HG03571 (cell line): ENCODE data around the gene CHMP4B.
"Not testable (repeated sequence)": the region's sequence is repeated elsewhere in the genome, so short reads cannot be mapped to it uniquely, and the experiment has no call there.

Experiments used
- ATAC-seq: cut with Tn5 transposase; IDR thresholded peaks from one replicate; pipeline ENCODE4 v1.9.1; 2021; ENCODE audit not compliant: unreplicated experiment

Gene CHMP4B

DNA sequence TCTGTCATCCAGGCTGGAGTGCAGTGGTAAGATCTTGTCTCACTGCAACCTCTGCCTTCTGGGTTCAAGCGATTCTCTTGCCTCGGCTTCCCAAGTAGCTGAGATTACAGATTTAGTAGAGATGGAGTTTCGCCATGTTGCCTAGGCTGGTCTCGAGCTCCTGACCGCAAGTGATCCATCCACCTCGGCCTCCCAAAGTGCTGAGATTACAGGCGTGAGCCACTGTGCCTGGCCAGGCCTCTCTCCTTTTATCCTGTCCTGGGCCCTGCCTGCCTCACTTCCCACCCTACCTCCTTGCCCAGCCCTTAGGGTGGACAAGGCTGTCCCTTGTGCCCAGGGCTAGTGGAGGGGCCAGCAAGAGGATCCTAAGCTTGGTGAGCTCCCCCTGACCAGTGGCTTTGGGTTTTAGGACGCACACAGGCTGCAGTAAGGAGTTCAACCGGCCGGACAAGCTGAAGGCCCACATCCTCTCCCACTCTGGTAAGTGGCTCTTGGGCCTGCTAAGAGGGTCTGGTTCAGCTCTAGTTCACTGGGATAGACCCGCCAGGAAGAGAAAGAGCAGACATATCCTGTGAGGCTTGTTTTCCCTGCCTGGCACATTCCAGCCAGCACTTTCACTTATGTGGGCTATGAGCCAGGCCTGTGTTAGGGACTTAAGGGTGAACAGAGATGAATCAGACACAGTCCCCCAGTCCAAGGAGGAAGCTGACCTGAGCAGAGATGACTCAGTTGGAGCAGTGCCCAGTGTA is 21.9 kb upstream of the CHMP4B start:
- no peak for ATAC-seq

DNA sequence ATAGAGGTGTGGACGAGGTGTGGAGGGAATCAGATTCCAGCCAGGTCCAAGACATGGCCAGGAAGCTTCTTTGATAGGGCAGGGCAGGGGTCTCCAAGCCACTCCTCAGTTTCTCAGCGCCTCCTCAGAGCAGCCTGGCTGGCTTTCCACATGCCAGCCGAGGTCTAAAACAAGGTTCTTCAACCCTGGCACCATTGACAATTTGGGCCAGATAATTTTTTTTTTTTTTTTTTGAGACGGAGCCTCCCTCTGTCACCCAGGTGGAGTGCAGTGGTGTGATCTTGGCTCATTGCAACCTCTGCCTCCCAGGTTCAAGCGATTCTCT is 21.3 kb upstream of the CHMP4B start:
- no peak for ATAC-seq

DNA sequence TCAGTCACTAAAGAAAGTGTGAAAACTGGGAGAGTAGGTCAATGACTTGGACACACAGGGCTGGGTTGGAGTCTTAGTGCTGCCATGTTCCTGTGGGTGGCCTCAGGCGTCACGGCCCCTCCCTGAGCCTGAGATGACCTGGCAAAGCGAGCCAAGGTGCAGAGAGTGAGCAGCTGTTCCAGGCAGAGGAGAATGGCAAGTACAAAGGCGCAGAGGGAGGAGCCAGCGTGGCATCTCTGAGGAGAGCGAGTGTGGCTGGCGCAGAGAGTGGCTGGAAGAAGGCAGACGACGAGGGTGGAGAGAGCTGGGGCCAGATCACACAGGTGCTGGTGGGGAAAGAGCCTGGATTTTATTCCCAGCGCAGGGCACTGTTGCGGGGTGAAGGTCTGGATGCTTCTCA is 20.6 kb upstream of the CHMP4B start:
- no peak for ATAC-seq

DNA sequence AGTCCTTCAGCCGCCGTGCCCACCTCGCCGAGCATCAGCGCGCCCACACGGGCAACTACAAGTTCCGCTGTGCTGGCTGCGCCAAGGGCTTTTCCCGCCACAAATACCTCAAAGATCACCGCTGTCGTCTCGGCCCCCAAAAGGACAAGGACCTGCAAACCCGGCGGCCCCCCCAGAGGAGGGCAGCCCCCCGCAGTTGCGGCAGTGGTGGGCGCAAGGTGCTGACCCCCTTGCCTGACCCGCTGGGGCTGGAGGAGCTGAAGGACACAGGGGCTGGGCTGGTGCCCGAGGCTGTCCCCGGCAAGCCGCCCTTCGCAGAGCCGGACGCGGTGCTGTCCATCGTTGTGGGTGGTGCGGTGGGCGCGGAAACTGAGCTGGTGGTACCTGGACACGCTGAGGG is 20.1 kb upstream of the CHMP4B start:
- ATAC-seq, result no peak

GRCh38 chr20:33791540-33791939 is 19.6 kb upstream of the CHMP4B start:
- ATAC-seq, result no peak

DNA sequence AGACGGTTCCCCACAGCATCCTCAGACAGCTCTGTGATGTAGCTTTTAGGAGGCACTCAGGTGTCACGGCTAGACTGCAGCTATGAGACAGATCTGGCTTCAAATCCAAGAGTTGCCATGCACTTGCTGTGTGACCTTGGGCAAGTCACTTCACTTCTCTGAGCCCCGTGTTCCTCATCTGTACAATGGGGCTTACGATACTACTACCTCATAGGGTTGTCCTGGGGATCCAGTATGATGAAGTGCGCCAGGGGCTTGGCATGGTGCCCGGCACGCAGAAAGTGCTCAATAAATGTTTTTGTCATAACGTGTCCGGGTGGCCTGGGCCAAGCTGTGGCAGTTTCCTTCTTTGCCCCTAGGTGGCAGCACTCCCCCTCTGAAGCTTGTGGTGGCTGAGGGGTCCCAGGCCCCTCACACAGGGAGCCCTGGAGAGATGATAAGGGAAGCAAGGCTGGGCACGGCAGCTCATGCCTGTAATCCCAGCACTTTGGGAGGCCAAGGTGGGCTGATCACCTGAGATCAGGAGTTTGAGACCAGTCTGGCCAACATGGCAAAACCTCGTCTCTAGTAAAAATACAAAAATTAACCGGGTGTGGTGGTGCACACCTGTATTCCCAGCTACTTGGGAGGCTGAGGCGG is 19.1 kb upstream of the CHMP4B start:
- ATAC-seq, result no peak

DNA sequence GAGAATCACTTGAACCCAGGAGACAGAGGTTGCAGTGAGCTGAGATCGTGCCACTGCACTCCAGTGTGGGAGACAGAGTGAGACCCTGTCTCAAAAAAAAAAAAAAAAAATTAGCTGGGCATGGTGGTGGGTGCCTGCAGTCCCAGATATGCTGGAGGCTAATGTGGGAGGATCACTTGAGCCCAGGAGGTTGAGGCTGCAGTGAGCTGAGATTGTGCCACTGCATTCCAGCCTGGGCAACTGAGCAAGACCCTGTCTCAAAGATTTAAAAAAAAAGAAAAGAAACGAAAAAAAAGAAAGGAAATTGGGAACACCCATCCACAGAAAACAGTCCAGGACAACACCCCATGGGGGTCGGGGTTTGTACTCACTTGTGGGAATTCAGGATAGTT is 18.6 kb upstream of the CHMP4B start:
- not testable (repeated sequence) for ATAC-seq

DNA sequence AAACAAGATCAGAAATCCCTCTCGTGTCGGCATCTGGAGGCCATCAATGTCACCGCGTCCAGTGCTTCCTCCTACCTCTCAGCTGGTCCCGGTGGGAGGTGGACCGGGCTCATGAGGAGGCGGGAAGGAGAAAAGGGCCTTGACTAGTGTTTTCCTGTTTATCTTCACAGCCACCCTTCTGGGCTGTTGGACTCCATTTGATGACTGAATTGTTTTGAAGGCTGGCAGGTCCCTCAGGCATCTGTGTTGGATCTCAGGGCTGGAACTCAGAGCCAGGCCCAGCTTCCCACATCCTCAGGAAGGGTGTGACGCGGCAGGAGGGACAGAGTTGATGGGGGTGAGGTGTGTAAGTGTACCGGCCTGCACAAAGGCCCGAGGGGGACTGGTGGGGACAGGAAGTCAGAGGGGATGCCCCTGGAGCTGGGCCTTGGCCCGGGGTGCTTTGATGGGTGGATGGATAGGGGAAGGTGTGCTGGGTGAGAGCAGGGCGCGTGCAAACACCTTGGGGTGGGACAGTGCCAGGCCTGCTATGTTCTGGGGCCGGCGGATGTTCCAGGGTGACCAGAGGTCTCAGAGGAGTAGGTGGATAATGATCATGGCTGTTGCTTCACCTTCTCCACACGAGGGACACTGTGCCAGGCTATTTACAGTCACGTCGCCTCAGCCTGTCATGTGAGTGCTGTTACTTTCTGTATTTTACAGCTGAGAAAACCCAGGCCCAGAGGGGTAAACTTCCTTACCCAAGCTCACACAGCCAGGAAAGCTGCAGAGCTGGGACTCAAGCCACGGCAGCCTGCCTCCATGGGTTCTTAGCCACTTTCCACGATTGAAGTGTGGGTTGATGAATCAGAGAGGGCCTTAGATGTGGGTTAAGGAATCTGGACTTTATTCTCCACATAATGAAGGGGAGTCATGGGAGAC is 17.9 kb upstream of the CHMP4B start:
- ATAC-seq, result no peak

DNA sequence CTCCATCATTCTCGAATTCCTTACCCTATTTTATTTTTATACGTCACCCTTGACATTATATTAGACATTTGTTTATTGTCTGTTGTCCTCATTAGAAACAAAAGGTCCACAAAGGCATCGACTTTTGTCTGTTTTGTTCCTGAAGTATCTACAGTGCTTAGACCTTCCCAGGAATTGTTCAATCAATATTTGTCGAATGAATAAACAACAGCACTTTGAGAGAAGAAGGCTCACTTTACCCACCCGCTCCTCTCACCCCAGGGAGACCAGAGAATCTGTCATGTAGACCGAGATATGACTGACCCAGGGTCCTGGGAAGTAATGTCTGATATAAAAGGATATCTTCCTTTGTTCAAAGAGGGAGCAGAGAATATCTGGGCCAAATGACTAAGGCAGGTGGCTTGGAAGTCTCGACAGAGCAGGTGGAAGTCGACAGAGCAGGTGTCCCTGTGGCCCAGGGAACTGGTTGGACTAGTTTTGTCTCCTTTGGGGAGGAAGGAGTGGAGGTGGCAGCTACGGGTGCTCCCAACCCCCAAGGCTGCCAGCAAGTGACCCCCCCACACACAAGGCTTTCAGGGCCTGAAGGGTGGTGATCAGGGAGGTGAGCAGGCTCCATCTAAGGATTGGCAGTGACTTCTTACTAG is 14.8 kb upstream of the CHMP4B start:
- ATAC-seq, result no peak

DNA sequence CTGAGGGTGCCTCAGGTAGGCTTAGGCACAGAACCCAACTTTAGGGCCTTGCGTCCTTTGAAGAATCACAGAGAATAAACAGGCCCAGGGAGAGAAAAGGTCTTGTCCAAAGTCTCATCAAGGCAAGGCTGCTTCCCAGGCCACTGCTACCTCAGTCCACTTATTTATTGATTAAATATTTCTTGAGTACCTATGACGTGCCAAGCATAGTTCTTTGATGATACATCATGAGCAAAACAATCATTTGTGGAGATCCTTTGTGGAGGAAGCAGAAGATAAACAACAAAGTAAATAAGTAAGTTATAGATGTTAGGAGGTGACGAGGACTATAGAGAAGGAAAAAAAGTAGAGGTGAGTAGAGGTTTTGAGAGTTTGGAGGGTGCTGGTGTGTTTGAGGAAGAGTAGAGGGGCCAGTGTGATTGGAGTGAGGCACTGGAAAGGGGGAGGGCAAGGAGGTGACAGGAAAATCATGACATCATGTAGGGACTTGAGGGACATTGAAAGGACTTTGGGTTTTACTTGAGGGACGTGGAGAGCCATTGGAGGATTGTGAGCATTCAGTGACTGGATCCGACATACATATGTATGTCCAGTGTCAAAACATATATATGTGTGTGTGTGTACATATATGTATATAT is 14.1 kb upstream of the CHMP4B start:
- ATAC-seq, result no peak

DNA sequence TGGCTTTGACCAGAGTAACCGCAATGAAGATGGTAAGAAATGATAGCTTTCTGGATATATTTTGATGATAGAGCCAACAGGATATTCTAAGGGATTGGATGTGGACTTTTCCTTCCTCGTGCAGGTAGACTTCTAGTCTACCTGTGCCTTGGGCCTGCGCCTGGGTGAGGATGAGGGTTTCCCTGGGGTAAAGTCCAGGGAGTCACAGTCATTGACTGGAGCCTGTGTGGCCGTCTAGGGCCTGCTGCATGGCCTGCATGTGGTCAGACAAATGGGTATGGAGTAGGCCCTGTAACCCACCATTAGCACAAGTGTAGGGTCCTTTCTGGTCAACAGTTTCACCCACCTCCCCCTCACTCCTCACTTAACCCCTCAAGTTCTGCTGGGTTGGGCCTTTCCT is 12.7 kb upstream of the CHMP4B start:
- no peak for ATAC-seq

DNA sequence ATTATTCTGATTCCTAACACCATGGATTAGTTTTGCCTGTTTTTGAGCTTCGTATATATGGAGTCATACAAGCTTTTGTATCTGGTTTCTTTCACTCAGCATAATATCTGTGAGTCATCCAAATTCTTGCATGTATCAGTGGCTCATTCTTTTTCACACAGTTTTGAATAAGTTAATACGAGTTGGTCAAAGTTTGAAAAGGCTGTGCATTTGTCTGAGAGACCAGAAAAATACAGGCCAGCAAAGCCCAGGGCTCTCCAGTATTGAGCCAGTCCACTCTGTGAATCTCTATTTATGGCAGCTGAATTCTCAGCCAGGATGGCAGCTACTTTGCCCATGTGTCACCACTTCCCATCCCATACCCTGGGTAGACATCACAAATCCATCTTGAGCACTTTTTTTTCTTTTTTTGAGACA is 7.2 kb upstream of the CHMP4B start:
- no peak for ATAC-seq

GRCh38 chr20:33808388-33808787 is 2.8 kb upstream of the CHMP4B start:
- ATAC-seq, result no peak

GRCh38 chr20:33810259-33810658 is 889 bp upstream of the CHMP4B start:
- no peak for ATAC-seq

DNA sequence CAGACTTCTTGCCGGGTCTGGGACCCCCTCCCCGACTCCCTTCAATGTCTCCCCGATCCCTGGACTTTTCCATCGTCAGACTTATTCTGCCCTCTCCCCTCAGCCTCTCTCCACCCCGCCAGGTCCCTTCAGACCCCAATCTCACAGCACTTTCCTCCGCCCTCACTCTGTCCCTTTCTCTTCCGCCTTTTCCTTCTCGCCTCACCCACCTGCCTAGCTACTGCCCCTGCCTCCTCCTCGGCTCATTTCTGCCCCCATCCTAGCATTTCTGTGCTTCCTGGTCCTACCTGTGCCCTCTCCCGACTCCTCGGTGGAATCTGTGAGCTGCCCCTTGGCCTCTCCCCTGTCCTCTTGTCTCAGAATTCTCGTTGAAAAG is 616 bp downstream of the CHMP4B start:
- ATAC-seq, result no peak

DNA sequence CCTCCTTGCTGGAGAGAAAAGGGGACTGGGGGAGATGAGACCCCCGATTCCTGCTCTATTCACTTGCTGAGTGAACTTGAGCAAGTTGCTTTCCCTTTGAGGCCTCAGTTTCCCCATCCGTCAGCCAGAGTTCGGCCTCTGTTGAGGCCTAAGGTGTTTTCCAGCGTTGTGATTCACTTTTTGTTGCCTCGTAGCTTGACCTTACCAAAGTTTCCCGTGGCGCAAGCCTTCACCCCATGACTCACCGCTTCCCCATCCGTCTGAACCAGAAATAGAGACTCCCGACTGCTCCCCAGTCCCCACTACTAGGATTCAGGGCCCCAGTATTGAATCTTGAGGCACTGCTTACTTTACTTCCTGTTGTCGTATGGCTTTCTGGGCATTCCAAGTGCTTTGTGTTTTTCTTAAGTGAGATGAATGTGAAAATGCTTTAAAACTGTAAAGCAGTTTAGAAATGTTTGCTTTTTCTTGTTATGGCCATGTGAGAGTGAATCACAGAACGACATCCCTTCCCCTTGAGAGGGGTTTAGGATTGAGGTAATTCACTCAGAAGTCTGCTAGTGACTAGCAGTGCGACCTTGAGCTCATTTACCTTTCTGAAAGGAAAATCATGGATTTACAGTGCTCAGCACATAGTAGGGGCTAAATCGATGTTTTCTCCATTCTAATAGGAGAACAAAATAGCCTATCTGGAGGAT is 1.2 kb downstream of the CHMP4B start:
- ATAC-seq, result no peak

GRCh38 chr20:33812908-33813462 is 1.8 kb downstream of the CHMP4B start:
- no peak for ATAC-seq

- ATAC-seq, result no peak
Observed at GRCh38 chr20:33814238-33814712, 3.1 kb downstream of the CHMP4B start.

GRCh38 chr20:33815671-33816070 is 4.5 kb downstream of the CHMP4B start:
- no peak for ATAC-seq

GRCh38 chr20:33816191-33816590 is 5.0 kb downstream of the CHMP4B start:
- ATAC-seq, result no peak
